NT2/D1 (cell line): ENCODE measurements around the gene SLC44A4.

Source experiments
- SUZ12 ChIP-seq: IDR thresholded peaks from 2 replicates; pipeline ENCODE4 v1.6.1; 2011; ENCODE audit not compliant: insufficient read length, insufficient read depth; ENCODE audit errors: extremely low read depth
- ZNF274 ChIP-seq: IDR thresholded peaks from 2 replicates; pipeline ENCODE4 v1.6.1; 2011; ENCODE audit warnings: mild to moderate bottlenecking, low read depth, low read length

DNA sequence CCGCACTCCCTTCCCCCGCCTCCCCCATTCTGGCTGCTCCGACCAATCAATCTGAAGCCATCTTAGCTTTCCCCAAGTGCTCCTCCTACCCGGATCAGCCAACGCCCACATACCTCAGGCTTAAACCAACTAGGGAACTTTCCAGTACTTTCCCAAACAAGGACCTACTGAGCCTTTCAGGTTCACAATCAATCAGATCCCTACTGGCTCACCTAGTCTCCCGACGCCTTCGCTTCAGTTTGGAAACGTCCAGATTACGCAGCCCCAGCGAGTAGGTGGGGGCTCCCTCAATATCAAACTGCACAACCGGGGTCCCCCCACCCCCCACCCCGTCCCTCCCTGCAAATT, 64.1 kb downstream of the SLC44A4 start:
- TF ChIP-seq ZNF274 (no peak), SUZ12 (no peak)
